AG09309 (cell line): ENCODE results near the gene TRPM3.
A peak's percentile ranks its signal among the peaks of the same experiment; 100 is the strongest.

Experiments
- DNase-seq: peaks from one replicate; pipeline ENCODE4 v3.0.0-alpha.2; 2010; ENCODE audit warnings: low read depth
- H3K4me3 ChIP-seq: 2 replicates; pipeline ENCODE4 v1.5.1; 2011; ENCODE audit warnings: mild to moderate bottlenecking, low read depth, low read length, moderate library complexity; ENCODE audit not compliant: control insufficient read depth
- TF ChIP-seq, protein P1 (sequence below): IDR thresholded peaks from 2 replicates; pipeline ENCODE4 v1.5.1; 2011; ENCODE audit warnings: mild to moderate bottlenecking, low read depth, low read length, inconsistent platforms; ENCODE audit not compliant: insufficient read depth, control insufficient read depth; ENCODE audit errors: missing control alignments

The TRPM3 gene

DNA sequence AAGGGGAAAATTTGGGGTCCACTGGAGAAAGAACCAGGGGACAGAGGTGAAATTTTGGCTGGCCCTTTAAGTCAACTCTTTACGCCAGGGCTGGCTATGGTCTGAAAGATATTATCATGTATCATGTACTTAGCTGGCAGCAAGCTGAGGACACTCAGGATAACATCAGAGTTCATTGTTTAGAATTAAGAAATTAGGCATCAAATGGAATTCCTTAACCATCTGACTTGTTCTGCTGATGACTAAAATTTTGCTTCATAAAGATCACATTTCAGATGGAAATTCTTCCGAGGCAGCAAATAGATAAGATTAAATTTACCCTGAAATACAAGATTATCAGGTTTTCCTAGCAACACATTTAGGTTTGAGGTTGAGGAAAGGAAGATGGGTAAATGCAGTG is 437.6 kb downstream of the TRPM3 start:
- DNase-seq: no peak
- TF ChIP-seq, protein P1, sequence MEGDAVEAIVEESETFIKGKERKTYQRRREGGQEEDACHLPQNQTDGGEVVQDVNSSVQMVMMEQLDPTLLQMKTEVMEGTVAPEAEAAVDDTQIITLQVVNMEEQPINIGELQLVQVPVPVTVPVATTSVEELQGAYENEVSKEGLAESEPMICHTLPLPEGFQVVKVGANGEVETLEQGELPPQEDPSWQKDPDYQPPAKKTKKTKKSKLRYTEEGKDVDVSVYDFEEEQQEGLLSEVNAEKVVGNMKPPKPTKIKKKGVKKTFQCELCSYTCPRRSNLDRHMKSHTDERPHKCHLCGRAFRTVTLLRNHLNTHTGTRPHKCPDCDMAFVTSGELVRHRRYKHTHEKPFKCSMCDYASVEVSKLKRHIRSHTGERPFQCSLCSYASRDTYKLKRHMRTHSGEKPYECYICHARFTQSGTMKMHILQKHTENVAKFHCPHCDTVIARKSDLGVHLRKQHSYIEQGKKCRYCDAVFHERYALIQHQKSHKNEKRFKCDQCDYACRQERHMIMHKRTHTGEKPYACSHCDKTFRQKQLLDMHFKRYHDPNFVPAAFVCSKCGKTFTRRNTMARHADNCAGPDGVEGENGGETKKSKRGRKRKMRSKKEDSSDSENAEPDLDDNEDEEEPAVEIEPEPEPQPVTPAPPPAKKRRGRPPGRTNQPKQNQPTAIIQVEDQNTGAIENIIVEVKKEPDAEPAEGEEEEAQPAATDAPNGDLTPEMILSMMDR: no peak
- no peak overlapping the region for H3K4me3 ChIP-seq

DNA sequence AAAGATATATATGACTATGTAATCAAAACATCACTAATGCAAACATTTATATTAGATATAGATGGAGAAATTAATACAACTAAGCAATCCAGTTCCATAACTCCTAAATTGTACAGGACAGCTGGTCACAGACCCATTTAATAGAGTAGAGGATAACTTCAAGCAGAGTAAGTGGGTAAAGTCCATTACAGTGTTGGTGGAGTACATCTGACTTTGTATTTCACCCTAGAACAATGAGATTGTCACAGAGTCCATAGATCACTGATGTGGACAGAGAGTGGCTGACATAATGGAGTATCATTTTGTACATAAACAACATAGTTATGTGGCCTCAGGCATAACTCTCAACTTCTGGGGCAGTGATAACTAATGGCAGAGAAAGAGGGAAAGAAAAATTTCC is 439.1 kb downstream of the TRPM3 start:
- H3K4me3 ChIP-seq: no peak overlapping the region
- DNase-seq: no peak
- TF ChIP-seq, protein P1: no peak

DNA sequence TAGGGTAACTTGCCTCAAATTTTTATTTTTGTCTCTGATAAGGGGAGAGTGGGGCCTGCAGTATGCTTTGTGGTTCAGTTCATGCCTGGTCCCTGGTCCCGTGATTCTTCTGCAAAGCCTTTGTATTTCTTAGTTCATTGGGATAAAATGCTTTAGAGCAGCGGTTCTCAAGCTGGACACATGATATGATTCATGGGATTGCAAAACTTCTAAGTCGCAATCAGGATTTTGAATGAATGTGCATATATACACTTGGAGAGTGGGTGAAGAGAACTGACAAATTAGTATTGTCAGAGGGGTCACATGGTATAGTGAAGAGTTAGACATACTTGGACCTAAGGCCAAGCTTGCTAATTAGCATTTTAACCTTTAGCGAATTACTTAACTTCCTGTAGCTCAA is 441.6 kb downstream of the TRPM3 start:
- no peak overlapping the region for H3K4me3 ChIP-seq
- TF ChIP-seq, protein P1: no peak
- peak; percentile 21 for DNase-seq

DNA sequence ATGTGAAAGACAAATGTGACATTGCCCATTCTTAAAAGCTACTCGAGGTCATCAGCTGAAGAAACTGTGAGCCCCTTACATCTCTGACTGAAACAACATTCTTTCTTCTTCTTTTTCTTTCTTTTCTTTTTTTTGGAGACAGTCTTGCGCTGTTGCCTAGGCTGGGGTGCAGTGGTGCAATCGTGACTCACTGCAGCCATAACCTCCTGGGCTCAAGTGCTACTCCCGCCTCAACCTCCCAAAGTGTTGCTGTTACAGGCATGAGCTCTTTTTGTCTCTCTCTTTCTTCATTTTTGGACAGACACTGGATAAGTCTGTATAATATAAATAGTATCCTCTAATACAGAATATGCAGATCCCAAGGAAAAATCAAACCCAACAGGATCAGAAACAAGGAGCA is 443.3 kb downstream of the TRPM3 start:
- DNase-seq: no peak
- no peak overlapping the region for H3K4me3 ChIP-seq
- TF ChIP-seq, protein P1: no peak

DNA sequence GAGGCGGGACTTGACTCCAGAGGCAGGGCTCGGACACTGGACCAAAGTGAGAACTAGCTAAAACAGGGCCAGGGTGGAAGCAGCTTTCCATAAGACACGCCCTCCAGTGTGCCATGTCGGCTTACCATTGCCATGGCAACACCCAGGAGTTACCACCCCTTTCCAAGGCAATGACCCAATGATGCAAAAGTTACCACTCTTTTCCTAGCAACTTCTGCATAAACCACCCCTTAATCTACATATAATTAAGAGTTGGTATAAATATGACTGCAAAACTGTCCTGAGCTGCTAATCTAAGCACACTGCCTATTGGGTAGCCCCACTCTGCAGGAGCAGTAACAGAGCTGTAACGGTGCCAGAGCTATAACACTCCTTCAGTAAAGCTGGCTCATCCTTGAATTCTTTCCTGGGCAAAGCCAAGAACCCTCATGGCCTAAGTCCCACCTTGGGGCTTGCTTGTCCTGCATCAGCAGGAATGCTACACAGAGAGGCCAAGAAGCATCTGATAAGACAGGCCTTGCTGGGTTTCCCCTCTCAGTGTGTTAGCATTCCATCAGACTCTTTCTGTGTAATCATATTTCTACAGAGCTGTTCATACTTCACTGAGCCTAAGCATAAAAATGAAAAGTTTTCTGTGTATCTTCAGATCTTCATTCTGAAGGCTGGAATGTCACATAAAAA is 444.2 kb downstream of the TRPM3 start:
- no peak for DNase-seq
- TF ChIP-seq, protein P1: no peak
- H3K4me3 ChIP-seq: no peak overlapping the region

GRCh38 chr9:70675868-70676370 is 445.5 kb downstream of the TRPM3 start:
- no peak overlapping the region for H3K4me3 ChIP-seq
- TF ChIP-seq, protein P1: no peak
- DNase-seq: no peak
